A549 (cell line): ENCODE measurements around the gene TDO2. TPM values are rescaled to one million over a fixed set of nuclear protein-coding genes. Genes with fewer than 3 reads are reported as not detected.
"Not testable (repeated sequence)": the region's sequence is repeated elsewhere in the genome, so short reads cannot be mapped to it uniquely, and the experiment has no call there.

Source experiments
- ATAC-seq, 2 experiments: fragments of 200-7000 bp in 1 of 2; fragments of >200 bp in 1 of 2; cut with Nextera tagmentation in 1 of 2; cut with Tn5 transposase in 1 of 2; 3 replicates each; pipeline versions ENCODE4 v1.8.0 to v1.9.1; 2018 to 2020; ENCODE audit warnings: mild to moderate bottlenecking in 1 of 2, moderate library complexity in 1 of 2
- CTCF ChIA-PET: fragments of 300-600 bp; sonication (Branson Sonifier 250); formaldehyde crosslinking; extraction: SDS; loops from one replicate; lab custom pipeline; 2021; ENCODE audit warnings: antibody characterized with exemption, inconsistent platforms; lab: Yijun Ruan, JAX
- POLR2A ChIA-PET: fragments of 350-600 bp; formaldehyde crosslinking; extraction: SDS; loops from one replicate; lab custom pipeline; 2021; ENCODE audit warnings: antibody characterized with exemption, inconsistent platforms; lab: Yijun Ruan, JAX
- DNase-seq, 2 experiments: peaks; one replicate each; pipeline versions ENCODE4 v3.0.0 to v3.0.0-alpha.2; 2011 to 2016; ENCODE audit warnings: low read depth in 1 of 2, low spot score in 1 of 2
- FAIRE-seq: peaks from 2 replicates; lab custom pipeline; 2011; peaks lifted over from hg19 to GRCh38; lab: Jason Lieb, UNC
- H3K27ac ChIP-seq, 2 experiments: fragments of >200 bp; sonication (Bioruptor Twin); formaldehyde crosslinking; 3 replicates each; pipeline ENCODE4 v1.5.1; 2016 to 2017
- H3K4me1 ChIP-seq: fragments of >200 bp; sonication (Bioruptor Twin); formaldehyde crosslinking; 3 replicates; pipeline ENCODE4 v1.6.1; 2016
- H3K4me2 ChIP-seq: fragments of >200 bp; sonication (Bioruptor Twin); formaldehyde crosslinking; 3 replicates; pipeline ENCODE4 v1.6.1; 2016
- H3K4me3 ChIP-seq: fragments of >200 bp; sonication (Bioruptor Twin); formaldehyde crosslinking; 3 replicates; pipeline ENCODE4 v1.5.1; 2016
- H3K9me3 ChIP-seq: fragments of >200 bp; sonication (Bioruptor Twin); formaldehyde crosslinking; 3 replicates; pipeline ENCODE4 v1.6.1; 2016
- ATOH8 ChIP-seq: fragments of 250-450 bp; sonication (Bioruptor Pico); IDR thresholded peaks from 2 replicates; pipeline ENCODE4 v1.5.0; 2020; ENCODE audit warnings: low read depth, mild to moderate bottlenecking, moderate library complexity
- BCL3 ChIP-seq: fragments of >200 bp; sonication (Bioruptor Twin); formaldehyde crosslinking; IDR thresholded peaks from 3 replicates; pipeline ENCODE4 v1.6.1; 2016
- CBX2 ChIP-seq: fragments of 200-600 bp; sonication (generic); IDR thresholded peaks from 2 replicates; pipeline ENCODE4 v1.6.1; 2016; ENCODE audit warnings: low read depth, mild to moderate bottlenecking, borderline replicate concordance
- CHD2 ChIP-seq: fragments of 150-350 bp; IDR thresholded peaks from 2 replicates; pipeline ENCODE4 v1.6.1; 2014; ENCODE audit warnings: low read length; ENCODE audit not compliant: partially characterized antibody
- CHD4 ChIP-seq: fragments of 200-600 bp; sonication (generic); IDR thresholded peaks from 2 replicates; pipeline ENCODE4 v1.6.1; 2016; ENCODE audit warnings: antibody characterized with exemption, mild to moderate bottlenecking, borderline replicate concordance
- EHMT2 ChIP-seq: fragments of 200-600 bp; sonication (generic); IDR thresholded peaks from 2 replicates; pipeline ENCODE4 v1.6.1; 2016; ENCODE audit warnings: antibody characterized with exemption, low read depth, mild to moderate bottlenecking, moderate library complexity
- EP300 ChIP-seq, 2 experiments: fragments of >200 bp; sonication (Bioruptor Twin); formaldehyde crosslinking; IDR thresholded peaks; 2 replicates in 1 of 2; 3 replicates in 1 of 2; pipeline ENCODE4 v1.6.1; 2016 to 2017
- FOXS1 ChIP-seq: fragments of 250-450 bp; sonication (Bioruptor Pico); IDR thresholded peaks from 2 replicates; pipeline ENCODE4 v1.5.0; 2020; ENCODE audit warnings: mild to moderate bottlenecking, moderate library complexity
- GATA3 ChIP-seq: IDR thresholded peaks from 2 replicates; pipeline ENCODE4 v1.6.1; 2012; ENCODE audit warnings: borderline replicate concordance
- HOXB13 ChIP-seq: fragments of 250-450 bp; sonication (Bioruptor Pico); IDR thresholded peaks from 2 replicates; pipeline ENCODE4 v1.5.0; 2020; ENCODE audit warnings: low read depth, mild to moderate bottlenecking, moderate library complexity
- HOXB5 ChIP-seq: fragments of 250-450 bp; sonication (Bioruptor Pico); IDR thresholded peaks from 2 replicates; pipeline ENCODE4 v1.5.0; 2020; ENCODE audit warnings: mild to moderate bottlenecking, moderate library complexity
- KDM1A ChIP-seq: fragments of 200-600 bp; sonication (generic); IDR thresholded peaks from 2 replicates; pipeline ENCODE4 v1.6.1; 2016; ENCODE audit warnings: low read depth, mild to moderate bottlenecking
- MAX ChIP-seq: IDR thresholded peaks from 2 replicates; pipeline ENCODE4 v1.6.1; 2012
- NPAS2 ChIP-seq: fragments of 250-450 bp; sonication (Bioruptor Pico); IDR thresholded peaks from 2 replicates; pipeline ENCODE4 v1.8.0; 2022; ENCODE audit warnings: mild to moderate bottlenecking, moderate library complexity, borderline replicate concordance
- NR3C1 ChIP-seq: fragments of >200 bp; sonication (Bioruptor Twin); formaldehyde crosslinking; IDR thresholded peaks from 3 replicates; pipeline ENCODE4 v1.6.1; 2017
- PBX3 ChIP-seq: IDR thresholded peaks from 2 replicates; pipeline ENCODE4 v1.6.1; 2012
- POLR2A ChIP-seq: IDR thresholded peaks from 2 replicates; pipeline ENCODE4 v1.6.1; 2012; ENCODE audit warnings: mild to moderate bottlenecking, low read length
- RAD21 ChIP-seq, 2 experiments: fragments of >200 bp in 1 of 2; sonication (Bioruptor Twin) in 1 of 2; formaldehyde crosslinking in 1 of 2; IDR thresholded peaks in 1 of 2; conservative IDR thresholded peaks in 1 of 2; 2 replicates in 1 of 2; 3 replicates in 1 of 2; pipeline ENCODE4 v1.6.1; 2012 to 2018; ENCODE audit warnings: inconsistent platforms in 1 of 2
- RFX5 ChIP-seq: fragments of 450-650 bp; IDR thresholded peaks from 2 replicates; pipeline ENCODE4 v1.7.1; 2014; ENCODE audit warnings: antibody characterized with exemption, mild to moderate bottlenecking, moderate library complexity
- TFCP2L1 ChIP-seq: fragments of 250-450 bp; sonication (Bioruptor Pico); IDR thresholded peaks from 2 replicates; pipeline ENCODE4 v1.5.0; 2021; ENCODE audit warnings: mild to moderate bottlenecking
- TP53 ChIP-seq: fragments of 250-450 bp; sonication (Bioruptor Pico); IDR thresholded peaks from 2 replicates; pipeline ENCODE4 v1.5.0; 2021; ENCODE audit warnings: mild to moderate bottlenecking, moderate library complexity
- USF2 ChIP-seq: fragments of 450-650 bp; IDR thresholded peaks from 2 replicates; pipeline ENCODE4 v1.6.1; 2014; ENCODE audit warnings: antibody characterized with exemption
- ZNF302 ChIP-seq: fragments of 250-450 bp; sonication (Bioruptor Pico); IDR thresholded peaks from 2 replicates; pipeline ENCODE4 v1.9.0; 2021; ENCODE audit warnings: inconsistent platforms, mild to moderate bottlenecking, moderate library complexity
- WGBS: methylation state at CpG from one replicate; pipeline ENCODE4 v1.1.6; 2017; ENCODE audit errors: missing lambda C conversion rate; 5-methylcytosine and 5-hydroxymethylcytosine counted together
- polyA plus RNA-seq, 4 experiments: library from polyadenylated mRNA; depleted of rRNA in 3 of 4; stranded (reverse); fragments of >200 nt; fragmentation: RNase III in 1 of 4; extraction: RNeasy Plus Mini Kit Qiagen cat#74134 plus additional on column Dnase treatment in 1 of 4; gene quantifications; 2 replicates in 3 of 4; 3 replicates in 1 of 4; pipeline ENCODE4 v1.2.3, GENCODE V29; 2011 to 2017

TDO2 gene
- polyA plus RNA-seq, 2 of the 4 experiments (the other 2 are of a cell fraction) = 2.6 to 2.9 TPM

GRCh38 chr4:155929833-155930232 lies 26.3 kb downstream of the TDO2 start:
- no peak overlapping the region for H3K4me3 ChIP-seq
- ChIA-PET POLR2A (no interaction called here), CTCF (no interaction called here)
- 63% methylated on average over 3 of the region's 3 CpGs for WGBS
- H3K4me2 ChIP-seq = no peak overlapping the region
- no peaks in the 10 kb centered on the region for H3K4me1 ChIP-seq
- no peaks in the 10 kb centered on the region for H3K9me3 ChIP-seq
- no peak overlapping the region for H3K27ac ChIP-seq
- TF ChIP-seq RFX5 (no peak), HOXB5 (CRISPR knock-in tag) (no peak), ATOH8 (CRISPR knock-in tag) (no peak), RAD21 (conservative IDR thresholded peaks at IDR 0.05 in 1 of 2, IDR thresholded peaks at IDR 0.05 in 1 of 2) (no peak), USF2 (no peak), GATA3 (no peak), POLR2A (no peak), NPAS2 (CRISPR knock-in tag) (no peak)
- TF ChIP-seq, all 56 proteins: peak for 0
- FAIRE-seq (no peak), DNase-seq (no peak), ATAC-seq (no peak)

GRCh38 chr4:155930330-155930729 lies 26.8 kb downstream of the TDO2 start:
- Histone ChIP-seq H3K27ac (no peak overlapping the region), H3K4me3 (no peak overlapping the region), H3K9me3 (no peaks in the 10 kb centered on the region), H3K4me1 (no peaks in the 10 kb centered on the region), H3K4me2 (no peak overlapping the region)
- ChIA-PET CTCF (no interaction called here), POLR2A (no interaction called here)
- ATAC-seq (no peak), DNase-seq (no peak), FAIRE-seq (no peak)
- no peak for TF ChIP-seq FOXS1 (CRISPR knock-in tag)
- TF ChIP-seq TP53 (CRISPR knock-in tag) = no peak
- no peak for TF ChIP-seq BCL3
- no peak for TF ChIP-seq CBX2
- TF ChIP-seq USF2 = no peak
- no peak for TF ChIP-seq HOXB13 (CRISPR knock-in tag)
- TF ChIP-seq KDM1A = no peak
- TF ChIP-seq EHMT2 = no peak
- no peak for TF ChIP-seq EP300 (IDR thresholded peaks at IDR 0.05)
- no peak for TF ChIP-seq CHD4
- no peak for TF ChIP-seq MAX
- TF ChIP-seq CHD2 = no peak
- WGBS = 3% methylated on average over 2 of the region's 2 CpGs

- CTCF ChIA-PET = no interaction called here
- no peak overlapping the region for H3K4me3 ChIP-seq
- no peak overlapping the region for H3K27ac ChIP-seq
- H3K4me2 ChIP-seq = no peak overlapping the region
- WGBS = 39% methylated on average over 4 of the region's 4 CpGs
- no peaks in the 10 kb centered on the region for H3K4me1 ChIP-seq
- no peak for DNase-seq
- TF ChIP-seq ATOH8 (CRISPR knock-in tag) (no peak), CBX2 (no peak), CHD4 (no peak), NR3C1 (no peak), RFX5 (no peak), KDM1A (no peak), ZNF302 (CRISPR knock-in tag) (no peak), POLR2A (no peak), HOXB5 (CRISPR knock-in tag) (no peak), RAD21 (conservative IDR thresholded peaks at IDR 0.05 in 1 of 2, IDR thresholded peaks at IDR 0.05 in 1 of 2) (no peak), TFCP2L1 (no peak), EHMT2 (no peak), PBX3 (no peak)
- ATAC-seq = no peak
- H3K9me3 ChIP-seq = no peaks in the 10 kb centered on the region
- POLR2A ChIA-PET = no interaction called here
- no peak for FAIRE-seq
Measured at GRCh38 chr4:155931634-155932033, 28.1 kb downstream of the TDO2 start.

GRCh38 chr4:155934634-155935033 lies 31.1 kb downstream of the TDO2 start:
- H3K4me1 ChIP-seq, FAIRE-seq, H3K4me2 ChIP-seq, H3K27ac ChIP-seq, POLR2A ChIA-PET, CTCF ChIA-PET, H3K4me3 ChIP-seq, H3K9me3 ChIP-seq, DNase-seq, ATAC-seq: not testable (repeated sequence)
- 68% methylated on average over 4 of the region's 4 CpGs for WGBS
